ENCODE data around the gene GTPBP3.

- TF ChIP-seq CTCF (IDR thresholded peaks at IDR 0.05): no peak
- no peak for TF ChIP-seq ZFX (IDR thresholded peaks at IDR 0.05; ENCODE audit: borderline replicate concordance)
Measured at GRCh38 chr19:17365361-17365760, 28.0 kb downstream of the GTPBP3 start.

Data from 22Rv1 (cell line).